Suprapubic skin (tissue), 3 donors: ENCODE results near the gene SLC22A6.

ENCODE experiments used
- CTCF ChIP-seq, 2 donors: fragments of 200-600 bp in 1 of 2; fragments of 450-650 bp in 1 of 2; sonication (generic) in 1 of 2; IDR thresholded peaks; one replicate each; pipeline ENCODE4 v1.5.1; 2016 to 2019; ENCODE audit warnings: antibody characterized with exemption in 2 of 2, mild to moderate bottlenecking in 1 of 2, moderate library complexity in 1 of 2
- EP300 ChIP-seq: sonication (generic); formaldehyde crosslinking; IDR thresholded peaks from one replicate; pipeline ENCODE4 v1.6.1; 2017; ENCODE audit warnings: antibody characterized with exemption

GRCh38 chr11:62999649-63000048, 14.9 kb upstream of the SLC22A6 start:
- TF ChIP-seq EP300 (no peak), CTCF (IDR thresholded peaks at IDR 0.05) (no peak)
